Neuron (in vitro differentiated cells): ENCODE measurements around the gene UBE3B.

Experiments
- H2AFZ ChIP-seq: one replicate; pipeline ENCODE4 v1.6.1; 2013; ENCODE audit warnings: low read depth, mild to moderate bottlenecking, inconsistent platforms, low read length, moderate library complexity
- H3K27me3 ChIP-seq: one replicate; pipeline ENCODE4 v1.6.1; 2013; ENCODE audit warnings: low read length; ENCODE audit not compliant: insufficient read depth
- H3K36me3 ChIP-seq: one replicate; pipeline ENCODE4 v1.6.1; 2013; ENCODE audit warnings: low read length; ENCODE audit not compliant: insufficient read depth
- H3K4me1 ChIP-seq: one replicate; pipeline ENCODE4 v1.6.1; 2013; ENCODE audit warnings: low read length; ENCODE audit not compliant: insufficient read depth
- H3K4me3 ChIP-seq: 2 replicates; pipeline ENCODE4 v1.5.1; 2013; ENCODE audit warnings: mild to moderate bottlenecking, low read length, moderate library complexity
- H3K9me3 ChIP-seq: one replicate; pipeline ENCODE4 v1.6.1; 2013; ENCODE audit warnings: low read length

The UBE3B gene

DNA sequence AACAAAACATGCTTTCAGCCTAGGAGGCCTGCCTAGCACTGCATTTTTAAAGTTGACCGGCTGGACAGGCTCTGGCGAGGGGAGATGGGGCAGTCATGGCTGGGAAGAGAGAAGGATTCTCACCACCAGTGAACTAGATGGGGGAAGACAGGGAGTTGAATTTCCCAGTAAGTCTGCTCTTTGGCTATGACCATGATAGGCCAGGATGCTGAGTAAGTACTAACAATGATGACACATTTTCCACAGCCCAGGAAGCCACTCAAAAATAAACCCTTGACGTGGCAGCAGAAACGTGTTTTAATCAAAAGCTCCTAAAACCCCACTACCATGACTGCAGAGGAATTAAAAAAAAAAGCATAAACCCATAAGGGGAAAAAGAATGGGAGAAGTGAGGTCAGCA lies 19.3 kb upstream of the UBE3B start:
- peaks cover 58% of the 10 kb centered on the region for H3K4me1 ChIP-seq
- peaks cover 55% of the 10 kb centered on the region for H3K36me3 ChIP-seq
- no peaks in the 10 kb centered on the region for H3K27me3 ChIP-seq
- H2AFZ ChIP-seq: no peak overlapping the region
- H3K9me3 ChIP-seq: no peaks in the 10 kb centered on the region
- H3K4me3 ChIP-seq: no peak overlapping the region

DNA sequence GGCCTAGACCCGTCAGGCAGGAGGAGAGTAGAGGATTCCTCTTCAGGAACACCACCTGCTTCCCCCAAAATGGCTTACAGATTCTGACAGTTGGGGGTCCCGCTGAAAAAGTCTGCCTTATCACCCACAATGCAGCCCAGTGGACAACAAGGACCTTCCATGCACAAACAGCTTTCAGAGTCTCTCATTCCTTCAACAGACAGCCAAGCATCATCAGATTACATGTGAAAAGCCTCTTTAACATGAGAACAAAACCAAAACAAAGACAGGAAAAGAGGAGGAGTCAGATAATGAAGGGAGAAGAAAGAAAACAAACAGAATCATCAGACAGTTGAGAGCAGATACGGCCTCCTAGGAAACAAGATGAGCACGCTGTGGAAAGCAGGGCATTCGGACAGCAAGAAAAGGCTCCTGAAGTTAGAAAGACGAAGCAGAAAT lies 18.6 kb upstream of the UBE3B start:
- no peaks in the 10 kb centered on the region for H3K9me3 ChIP-seq
- no peak overlapping the region for H2AFZ ChIP-seq
- H3K4me3 ChIP-seq: no peak overlapping the region
- no peaks in the 10 kb centered on the region for H3K27me3 ChIP-seq
- H3K36me3 ChIP-seq: peaks cover 48% of the 10 kb centered on the region
- H3K4me1 ChIP-seq: peaks cover 65% of the 10 kb centered on the region

- H3K36me3 ChIP-seq: peaks cover 44% of the 10 kb centered on the region
- no peak overlapping the region for H2AFZ ChIP-seq
- no peaks in the 10 kb centered on the region for H3K9me3 ChIP-seq
- no peak overlapping the region for H3K4me3 ChIP-seq
- H3K27me3 ChIP-seq: no peaks in the 10 kb centered on the region
- H3K4me1 ChIP-seq: peaks cover 69% of the 10 kb centered on the region
These were observed 18.2 kb upstream of the UBE3B start for GRCh38 chr12:109459247-109459646.

DNA sequence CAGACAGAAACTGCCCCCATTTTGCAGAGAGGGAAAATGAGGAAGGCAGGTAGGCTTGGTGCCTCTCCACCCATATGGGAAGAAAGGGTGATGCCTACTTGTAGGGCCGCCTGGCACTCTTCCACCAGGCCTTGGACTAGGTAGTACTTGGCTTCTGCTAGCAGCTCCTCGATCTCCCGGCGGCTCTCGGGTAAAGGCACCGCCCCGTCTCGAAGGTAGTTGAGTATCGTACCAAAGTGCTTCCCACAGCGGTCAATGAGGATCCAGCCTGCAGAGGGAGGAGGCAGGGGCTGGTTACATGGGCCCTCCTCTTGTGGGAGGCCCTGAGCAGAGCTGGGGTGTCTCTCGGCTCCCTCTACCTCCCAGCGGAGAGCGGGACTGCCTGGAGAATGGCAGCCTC lies 16.9 kb upstream of the UBE3B start:
- Histone ChIP-seq H3K9me3 (no peaks in the 10 kb centered on the region), H3K27me3 (no peaks in the 10 kb centered on the region), H3K36me3 (peaks cover 31% of the 10 kb centered on the region), H3K4me3 (no peak overlapping the region), H2AFZ (no peak overlapping the region), H3K4me1 (peaks cover 75% of the 10 kb centered on the region)

- Histone ChIP-seq H3K27me3 (no peaks in the 10 kb centered on the region), H3K9me3 (no peaks in the 10 kb centered on the region), H3K4me1 (peaks cover 75% of the 10 kb centered on the region), H3K36me3 (peaks cover 29% of the 10 kb centered on the region), H3K4me3 (no peak overlapping the region), H2AFZ (no peak overlapping the region)
These were observed 16.2 kb upstream of the UBE3B start for GRCh38 chr12:109461049-109461845.

- Histone ChIP-seq H3K4me1 (peaks cover 75% of the 10 kb centered on the region), H3K4me3 (no peak overlapping the region), H2AFZ (no peak overlapping the region), H3K9me3 (no peaks in the 10 kb centered on the region), H3K36me3 (peaks cover 28% of the 10 kb centered on the region), H3K27me3 (no peaks in the 10 kb centered on the region)
These were observed 15.3 kb upstream of the UBE3B start for GRCh38 chr12:109461846-109462756.

DNA sequence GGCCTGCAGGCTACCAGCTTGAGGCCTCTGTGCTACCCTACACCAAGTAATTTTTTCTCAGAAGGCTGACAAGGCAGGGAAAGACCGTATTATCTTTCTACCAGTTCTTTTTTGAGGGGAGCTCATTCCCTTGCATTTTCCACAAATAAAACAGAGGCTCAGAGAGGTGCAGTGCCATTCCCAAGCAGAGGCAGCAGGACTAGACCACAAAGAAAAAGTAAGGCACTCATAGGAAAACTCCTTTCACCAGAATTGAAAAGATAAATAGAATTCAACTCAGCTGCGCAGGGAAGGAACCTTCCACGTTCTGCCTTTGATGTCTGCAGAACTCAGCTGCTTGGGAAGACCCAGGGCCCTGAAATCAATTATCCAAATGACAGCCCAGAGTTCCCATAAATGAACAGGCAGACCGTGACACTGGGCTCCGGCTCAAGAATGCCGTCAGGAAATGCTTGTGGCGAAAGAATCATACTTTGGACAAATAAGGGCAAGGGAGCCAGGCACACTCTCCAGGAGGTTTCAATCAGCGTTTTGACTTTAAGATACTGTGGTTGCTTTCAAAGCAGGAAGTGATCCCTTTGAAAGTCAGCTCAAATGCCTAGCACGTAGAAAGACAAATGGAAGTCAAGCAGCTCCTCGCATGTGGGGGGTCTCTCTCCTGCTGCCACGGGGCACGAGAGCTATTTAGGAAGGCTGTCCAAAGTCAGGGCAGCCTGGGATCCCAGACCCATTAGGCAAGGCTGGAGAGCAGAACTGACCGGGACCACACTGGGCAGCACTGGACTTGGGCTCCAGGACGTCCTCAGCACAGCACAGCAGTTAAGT lies 14.4 kb upstream of the UBE3B start:
- H3K36me3 ChIP-seq: peaks cover 20% of the 10 kb centered on the region
- no peaks in the 10 kb centered on the region for H3K9me3 ChIP-seq
- peaks cover 67% of the 10 kb centered on the region for H3K4me1 ChIP-seq
- no peaks in the 10 kb centered on the region for H3K27me3 ChIP-seq
- H2AFZ ChIP-seq: no peak overlapping the region
- no peak overlapping the region for H3K4me3 ChIP-seq

DNA sequence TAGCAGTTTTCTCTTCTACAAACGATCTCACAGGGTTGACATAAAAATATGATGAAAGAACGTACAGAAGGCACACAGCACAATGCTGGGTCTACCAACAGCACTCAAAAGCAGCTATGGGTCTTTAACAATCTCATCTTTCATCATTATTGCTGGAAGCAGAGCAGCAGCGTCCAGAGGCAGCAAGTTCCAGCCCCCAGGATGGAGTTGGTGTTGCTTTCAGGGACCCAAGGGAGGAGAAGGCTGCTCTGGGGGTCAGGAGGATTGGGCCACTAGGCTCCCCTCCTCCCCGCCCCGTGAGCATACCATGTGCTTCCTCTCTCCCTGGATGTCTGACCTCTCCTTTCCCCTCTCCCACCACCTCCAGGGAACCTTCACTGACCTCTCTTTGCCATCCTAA lies 13.7 kb upstream of the UBE3B start:
- Histone ChIP-seq H3K27me3 (no peaks in the 10 kb centered on the region), H2AFZ (no peak overlapping the region), H3K4me1 (peaks cover 60% of the 10 kb centered on the region), H3K36me3 (peaks cover 25% of the 10 kb centered on the region), H3K4me3 (no peak overlapping the region), H3K9me3 (no peaks in the 10 kb centered on the region)

DNA sequence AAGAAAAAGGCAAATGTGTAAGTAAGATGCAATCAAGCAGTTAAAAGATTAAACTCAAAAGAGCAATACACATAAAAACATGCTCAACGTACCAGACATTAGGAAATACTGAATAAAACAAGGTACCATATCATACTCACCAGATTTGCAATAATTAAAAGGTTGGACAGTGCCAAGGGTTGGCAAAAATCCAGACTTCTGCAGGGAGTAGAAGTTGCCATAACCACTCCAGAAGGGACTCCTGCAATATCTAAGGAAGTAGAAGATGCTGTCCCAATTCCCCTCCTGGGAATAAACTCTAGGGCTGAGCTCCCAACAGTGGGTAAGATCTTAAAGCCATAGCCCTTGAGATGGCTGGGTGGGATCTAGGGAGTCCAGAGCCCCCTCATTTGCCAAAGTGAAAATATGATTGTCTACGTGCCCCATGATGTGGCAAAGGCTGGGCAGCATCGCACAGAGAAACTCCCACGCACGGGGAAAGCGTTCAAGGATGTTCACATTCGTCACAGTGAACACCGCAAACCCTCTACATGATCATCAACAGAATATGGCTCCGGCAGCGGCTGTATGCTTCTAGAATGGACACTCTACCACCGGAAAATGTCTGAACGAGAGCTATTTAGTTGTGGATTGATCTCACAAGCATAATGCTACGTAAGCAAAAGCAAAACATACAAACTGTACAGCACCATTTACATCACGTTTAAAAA lies 12.6 kb upstream of the UBE3B start:
- Histone ChIP-seq H3K36me3 (peaks cover 35% of the 10 kb centered on the region), H3K9me3 (no peaks in the 10 kb centered on the region), H3K4me1 (peaks cover 50% of the 10 kb centered on the region)

DNA sequence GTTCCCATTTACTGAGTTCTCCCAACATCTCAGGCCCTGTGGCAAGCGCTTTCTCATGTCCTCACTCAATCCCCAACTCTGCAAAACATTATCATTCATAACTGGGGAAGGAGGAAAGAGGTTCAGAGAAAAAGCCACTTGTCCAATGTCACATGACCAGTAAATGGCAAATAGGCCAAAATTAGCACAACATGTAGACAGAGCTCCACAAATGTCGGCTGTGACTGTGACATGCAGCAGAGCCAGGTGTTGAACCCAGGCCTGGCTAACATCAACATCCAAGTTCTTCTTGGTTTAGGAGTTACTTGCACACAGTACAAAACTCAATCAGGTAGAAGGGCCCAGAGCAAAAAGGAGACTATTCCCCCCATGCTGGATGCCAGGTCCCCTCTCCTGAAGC lies 11.1 kb upstream of the UBE3B start:
- no peak overlapping the region for H2AFZ ChIP-seq
- no peaks in the 10 kb centered on the region for H3K9me3 ChIP-seq
- H3K4me3 ChIP-seq: no peak overlapping the region
- H3K36me3 ChIP-seq: peaks cover 34% of the 10 kb centered on the region
- H3K4me1 ChIP-seq: peaks cover 36% of the 10 kb centered on the region
- no peaks in the 10 kb centered on the region for H3K27me3 ChIP-seq

More for the DNA sequence above, 12.6 kb upstream of the UBE3B start:
- Histone ChIP-seq H3K27me3 (no peaks in the 10 kb centered on the region), H3K4me3 (no peak overlapping the region), H2AFZ (no peak overlapping the region)

- H3K27me3 ChIP-seq: no peaks in the 10 kb centered on the region
- H3K4me3 ChIP-seq: no peak overlapping the region
- H3K4me1 ChIP-seq: peaks cover 30% of the 10 kb centered on the region
- no peak overlapping the region for H2AFZ ChIP-seq
- peaks cover 34% of the 10 kb centered on the region for H3K36me3 ChIP-seq
- H3K9me3 ChIP-seq: no peaks in the 10 kb centered on the region
These were observed 10.6 kb upstream of the UBE3B start for GRCh38 chr12:109466821-109467220.

- peaks cover 41% of the 10 kb centered on the region for H3K36me3 ChIP-seq
- H3K27me3 ChIP-seq: no peaks in the 10 kb centered on the region
- H3K4me1 ChIP-seq: peaks cover 17% of the 10 kb centered on the region
- no peaks in the 10 kb centered on the region for H3K9me3 ChIP-seq
- no peak overlapping the region for H3K4me3 ChIP-seq
- no peak overlapping the region for H2AFZ ChIP-seq
These were observed 9.3 kb upstream of the UBE3B start for GRCh38 chr12:109467978-109468676.
